SK-N-SH (cell line): ENCODE results near the gene OR2C1. TPM values are rescaled to one million over a fixed set of nuclear protein-coding genes. Genes with fewer than 3 reads are reported as not detected.

Experiments
- CTCF ChIA-PET: fragments of 300-600, 350-600 bp; formaldehyde crosslinking; extraction: SDS; loops from one replicate; lab custom pipeline; 2021; lab: Yijun Ruan, JAX
- POLR2A ChIA-PET: fragments of 350-600 bp; sonication (Branson Sonifier 250); formaldehyde crosslinking; extraction: SDS; loops from one replicate; lab custom pipeline; 2020; ENCODE audit warnings: antibody characterized with exemption, inconsistent platforms; lab: Yijun Ruan, JAX
- DNase-seq: peaks from one replicate; pipeline ENCODE4 v3.0.0; 2012
- H2AFZ ChIP-seq: fragments of 200-600 bp; sonication (generic); 2 replicates; pipeline ENCODE4 v1.8.1; 2016; ENCODE audit warnings: antibody characterized with exemption, mild to moderate bottlenecking, low read depth
- H3F3A ChIP-seq: fragments of 200-600 bp; sonication (generic); replicated peaks from 2 replicates; pipeline ENCODE3; 2016; ENCODE audit warnings: antibody characterized with exemption, mild to moderate bottlenecking; ENCODE audit not compliant: insufficient read depth
- H3K27ac ChIP-seq, 2 experiments: fragments of 200-500 bp in 1 of 2; fragments of 200-600 bp in 1 of 2; sonication (Bioruptor generic) in 1 of 2; sonication (generic), shearing (Covaris generic) in 1 of 2; 2 replicates each; pipeline versions ENCODE4 v1.5.1 to v1.6.1; 2014 to 2016; ENCODE audit warnings: low read depth in 2 of 2, inconsistent platforms in 1 of 2, low read length in 1 of 2, mild to moderate bottlenecking in 1 of 2, mixed read lengths in 1 of 2
- H3K27me3 ChIP-seq: fragments of 200-600 bp; sonication (generic), shearing (Covaris generic); 2 replicates; pipeline ENCODE4 v1.6.1; 2016; ENCODE audit warnings: mixed run types; ENCODE audit not compliant: insufficient read depth
- H3K36me3 ChIP-seq, 2 experiments: fragments of 200-500 bp in 1 of 2; fragments of 200-600 bp in 1 of 2; sonication (Bioruptor generic) in 1 of 2; sonication (generic) in 1 of 2; replicated peaks in 1 of 2; 2 replicates each; pipeline versions ENCODE3 to v1.5.1; 2014 to 2016; ENCODE audit warnings: low read length in 1 of 2, mild to moderate bottlenecking in 1 of 2; ENCODE audit not compliant: insufficient read depth in 2 of 2, control insufficient read depth in 1 of 2
- H3K4me1 ChIP-seq, 2 experiments: fragments of 200-500 bp in 1 of 2; fragments of 200-600 bp in 1 of 2; sonication (Bioruptor generic) in 1 of 2; sonication (generic), shearing (Covaris generic) in 1 of 2; 2 replicates each; pipeline versions ENCODE4 v1.5.1 to v1.6.1; 2014 to 2016; ENCODE audit warnings: low read depth in 1 of 2, low read length in 1 of 2, mixed run types in 1 of 2; ENCODE audit not compliant: insufficient read depth in 2 of 2, control insufficient read depth in 1 of 2
- H3K4me2 ChIP-seq: fragments of 200-600 bp; sonication (generic), shearing (Covaris generic); 2 replicates; pipeline ENCODE4 v1.6.1; 2017; ENCODE audit warnings: mixed run types
- H3K4me3 ChIP-seq, 2 experiments: fragments of 200-500 bp in 1 of 2; fragments of 200-600 bp in 1 of 2; sonication (Bioruptor generic) in 1 of 2; sonication (generic), shearing (Covaris generic) in 1 of 2; 2 replicates each; pipeline versions ENCODE4 v1.5.1 to v1.8.1; 2014 to 2016; ENCODE audit warnings: low read depth in 2 of 2, inconsistent platforms in 1 of 2, low read length in 1 of 2, mild to moderate bottlenecking in 1 of 2, mixed read lengths in 1 of 2, moderate library complexity in 1 of 2
- H3K79me2 ChIP-seq: fragments of 200-600 bp; sonication (generic); 2 replicates; pipeline ENCODE4 v1.8.1; 2017; ENCODE audit warnings: mild to moderate bottlenecking; ENCODE audit not compliant: insufficient read depth
- H3K9ac ChIP-seq: fragments of 200-600 bp; sonication (generic); 2 replicates; pipeline ENCODE4 v1.6.1; 2017; ENCODE audit warnings: mixed run types
- H3K9me2 ChIP-seq: fragments of 200-600 bp; sonication (generic); 2 replicates; pipeline ENCODE4 v1.6.1; 2017; ENCODE audit warnings: mixed run types
- H3K9me3 ChIP-seq: fragments of 200-600 bp; sonication (generic); 2 replicates; pipeline ENCODE4 v1.6.1; 2017; ENCODE audit warnings: mixed run types, mild to moderate bottlenecking, moderate library complexity
- H4K20me1 ChIP-seq: fragments of 200-600 bp; sonication (generic); 2 replicates; pipeline ENCODE4 v1.6.1; 2017; ENCODE audit warnings: mild to moderate bottlenecking, mixed run types; ENCODE audit not compliant: insufficient read depth
- FOXJ3 ChIP-seq: sonication (generic); formaldehyde crosslinking; IDR thresholded peaks from 2 replicates; pipeline ENCODE4 v1.5.1; 2020; ENCODE audit warnings: mild to moderate bottlenecking, missing genetic modification reagents
- FOXM1 ChIP-seq: IDR thresholded peaks from 2 replicates; pipeline ENCODE4 v1.4.0; 2012; ENCODE audit warnings: low read depth, mild to moderate bottlenecking
- GATA2 ChIP-seq: sonication (generic); formaldehyde crosslinking; IDR thresholded peaks from 2 replicates; pipeline ENCODE4 v1.5.0; 2020; ENCODE audit warnings: mild to moderate bottlenecking, missing genetic modification reagents
- JUND ChIP-seq: IDR thresholded peaks from 2 replicates; pipeline ENCODE4 v1.4.0; 2012
- MAX ChIP-seq: IDR thresholded peaks from 2 replicates; pipeline ENCODE4 v1.4.0; 2012; ENCODE audit warnings: low read depth
- MXI1 ChIP-seq: IDR thresholded peaks from 2 replicates; pipeline ENCODE4 v1.6.1; 2012; ENCODE audit warnings: mild to moderate bottlenecking, low read depth, low read length, improper control_type of control experiment
- POLR2AphosphoS5 ChIP-seq: IDR thresholded peaks from 2 replicates; pipeline ENCODE4 v1.6.1; 2012; ENCODE audit warnings: low read depth, low read length
- RFX5 ChIP-seq: IDR thresholded peaks from 2 replicates; pipeline ENCODE4 v1.6.1; 2012; ENCODE audit warnings: mild to moderate bottlenecking, improper control_type of control experiment, low read length
- RXRA ChIP-seq: IDR thresholded peaks from 2 replicates; pipeline ENCODE4 v1.4.0; 2012; ENCODE audit warnings: low read depth, mild to moderate bottlenecking, borderline replicate concordance
- SIN3A ChIP-seq: IDR thresholded peaks from 2 replicates; pipeline ENCODE4 v1.6.1; 2012; ENCODE audit warnings: low read depth, mild to moderate bottlenecking, low read length, moderate library complexity, borderline replicate concordance
- SMC3 ChIP-seq: IDR thresholded peaks from 2 replicates; pipeline ENCODE4 v1.6.1; 2012; ENCODE audit warnings: low read depth, low read length, improper control_type of control experiment
- TCF12 ChIP-seq: IDR thresholded peaks from 2 replicates; pipeline ENCODE4 v1.4.0; 2012
- TEAD4 ChIP-seq: IDR thresholded peaks from 2 replicates; pipeline ENCODE4 v1.4.0; 2012; ENCODE audit warnings: mild to moderate bottlenecking, borderline replicate concordance; ENCODE audit not compliant: insufficient read depth
- USF1 ChIP-seq: IDR thresholded peaks from 2 replicates; pipeline ENCODE4 v1.4.0; 2012; ENCODE audit warnings: low read depth, borderline replicate concordance
- YY1 ChIP-seq: IDR thresholded peaks from 2 replicates; pipeline ENCODE4 v1.4.0; 2012; ENCODE audit warnings: low read depth, mild to moderate bottlenecking
- WGBS: methylation state at CpG from one replicate; pipeline ENCODE4 v1.1.6; 2017; ENCODE audit warnings: low lambda C conversion rate; 5-methylcytosine and 5-hydroxymethylcytosine counted together
- polyA plus RNA-seq, 3 experiments: library from polyadenylated mRNA; depleted of rRNA; stranded (reverse); fragments of >200 nt; gene quantifications; 2 replicates each; pipeline ENCODE4 v1.2.3, GENCODE V29; 2012

The OR2C1 gene
- polyA plus RNA-seq, 1 of the 3 experiments (the other 2 are of a cell fraction), result not detected

GRCh38 chr16:3346041-3346440 is 9.6 kb upstream of the OR2C1 start:
- CTCF ChIA-PET, result no interaction called here
- no peaks in the 10 kb centered on the region for H3K79me2 ChIP-seq
- no peaks in the 10 kb centered on the region; the same call in 1 of the 2 replicates for H3K9me2 ChIP-seq
- no peak overlapping the region for H2AFZ ChIP-seq
- H3K36me3 ChIP-seq, result no peaks in the 10 kb centered on the region
- no peak overlapping the region for H3K4me2 ChIP-seq
- H3K9me3 ChIP-seq, result no peaks in the 10 kb centered on the region
- TF ChIP-seq SIN3A (no peak), FOXJ3 (CRISPR knock-in tag) (no peak), TEAD4 (no peak), USF1 (no peak), MAX (no peak), MXI1 (no peak), RXRA (no peak), SMC3 (no peak)
- H3K27ac ChIP-seq, result no peak overlapping the region
- DNase-seq, result no peak
- no peak overlapping the region for H3K4me3 ChIP-seq
- WGBS, result 2% methylated on average over 2 of the region's 2 CpGs
- H3K27me3 ChIP-seq, result peaks cover 36% of the 10 kb centered on the region
- H3F3A ChIP-seq, result no peaks in the 10 kb centered on the region
- no peak overlapping the region for H3K9ac ChIP-seq
- H4K20me1 ChIP-seq, result no peaks in the 10 kb centered on the region
- H3K4me1 ChIP-seq, result no peaks in the 10 kb centered on the region; a peak in 1 of 4 replicates
- POLR2A ChIA-PET, result no interaction called here

GRCh38 chr16:3347586-3347985 is 8.1 kb upstream of the OR2C1 start:
- Histone ChIP-seq H3K27ac (no peak overlapping the region), H4K20me1 (no peaks in the 10 kb centered on the region), H3F3A (peaks cover 4% of the 10 kb centered on the region), H3K9me3 (no peaks in the 10 kb centered on the region), H3K4me2 (no peak overlapping the region), H3K4me3 (no peak overlapping the region), H3K9ac (no peak overlapping the region), H2AFZ (no peak overlapping the region), H3K4me1 (no peaks in the 10 kb centered on the region; a peak in 1 of 4 replicates), H3K27me3 (peaks cover 30% of the 10 kb centered on the region), H3K36me3 (no peaks in the 10 kb centered on the region), H3K79me2 (no peaks in the 10 kb centered on the region), H3K9me2 (no peaks in the 10 kb centered on the region)
- CTCF ChIA-PET, result no interaction called here
- TF ChIP-seq YY1 (no peak), TCF12 (no peak), GATA2 (no peak), RFX5 (no peak), JUND (no peak), FOXM1 (no peak), POLR2AphosphoS5 (no peak), TEAD4 (no peak)
- 11% methylated on average over 10 of the region's 10 CpGs for WGBS
- no peak for DNase-seq
- POLR2A ChIA-PET, result no interaction called here
